ENCODE data around the gene MACROD1.

DNA sequence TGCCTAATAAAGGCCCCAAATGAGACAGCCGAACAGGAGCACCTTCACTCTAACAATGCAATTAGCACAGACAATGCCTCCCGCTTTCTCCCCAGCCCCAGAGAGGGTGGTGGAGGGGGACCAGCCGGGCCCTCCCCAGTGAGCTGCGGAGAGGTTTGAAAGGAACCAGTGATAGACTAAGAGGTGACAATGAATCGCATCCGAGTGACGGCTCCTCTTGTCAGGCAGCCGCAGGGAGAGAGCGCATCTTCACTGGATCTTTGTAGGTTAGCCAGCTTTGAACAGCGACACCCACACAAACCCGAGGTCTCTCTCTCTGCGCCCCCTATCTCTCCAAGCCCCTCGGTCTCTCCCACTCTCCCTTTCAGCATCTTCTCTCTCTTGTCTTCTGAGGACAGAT is 102.1 kb downstream of the MACROD1 start:
- TF ChIP-seq, protein P1, sequence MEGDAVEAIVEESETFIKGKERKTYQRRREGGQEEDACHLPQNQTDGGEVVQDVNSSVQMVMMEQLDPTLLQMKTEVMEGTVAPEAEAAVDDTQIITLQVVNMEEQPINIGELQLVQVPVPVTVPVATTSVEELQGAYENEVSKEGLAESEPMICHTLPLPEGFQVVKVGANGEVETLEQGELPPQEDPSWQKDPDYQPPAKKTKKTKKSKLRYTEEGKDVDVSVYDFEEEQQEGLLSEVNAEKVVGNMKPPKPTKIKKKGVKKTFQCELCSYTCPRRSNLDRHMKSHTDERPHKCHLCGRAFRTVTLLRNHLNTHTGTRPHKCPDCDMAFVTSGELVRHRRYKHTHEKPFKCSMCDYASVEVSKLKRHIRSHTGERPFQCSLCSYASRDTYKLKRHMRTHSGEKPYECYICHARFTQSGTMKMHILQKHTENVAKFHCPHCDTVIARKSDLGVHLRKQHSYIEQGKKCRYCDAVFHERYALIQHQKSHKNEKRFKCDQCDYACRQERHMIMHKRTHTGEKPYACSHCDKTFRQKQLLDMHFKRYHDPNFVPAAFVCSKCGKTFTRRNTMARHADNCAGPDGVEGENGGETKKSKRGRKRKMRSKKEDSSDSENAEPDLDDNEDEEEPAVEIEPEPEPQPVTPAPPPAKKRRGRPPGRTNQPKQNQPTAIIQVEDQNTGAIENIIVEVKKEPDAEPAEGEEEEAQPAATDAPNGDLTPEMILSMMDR (IDR thresholded peaks at IDR 0.05), result no peak
- no peak for TF ChIP-seq ZFX (IDR thresholded peaks at IDR 0.05; ENCODE audit: borderline replicate concordance)
